H9 (cell line): Measurements from ENCODE around the gene NUP188. TPM values are rescaled to one million over a fixed set of nuclear protein-coding genes. Genes with fewer than 3 reads are reported as not detected.

ENCODE experiments used
- DNase-seq: peaks from one replicate; pipeline ENCODE4 v3.0.0-alpha.2; 2017
- H2AFZ ChIP-seq: one replicate; pipeline ENCODE4 v1.6.1; 2013; ENCODE audit warnings: mild to moderate bottlenecking, low read length, control low read depth, moderate library complexity
- H2AK5ac ChIP-seq: 2 replicates; pipeline ENCODE4 v1.6.1; 2013; ENCODE audit warnings: low read length, control low read depth, mixed read lengths; ENCODE audit not compliant: insufficient read length
- H2BK120ac ChIP-seq: one replicate; pipeline ENCODE4 v1.6.1; 2013; ENCODE audit warnings: low read depth, mild to moderate bottlenecking, low read length, control low read depth, inconsistent platforms; ENCODE audit not compliant: poor library complexity, severe bottlenecking
- H2BK12ac ChIP-seq: 2 replicates; pipeline ENCODE4 v1.6.1; 2013; ENCODE audit warnings: low read length, control low read depth, mixed read lengths, low read depth; ENCODE audit not compliant: insufficient read length
- H2BK15ac ChIP-seq: 2 replicates; pipeline ENCODE4 v1.6.1; 2013; ENCODE audit warnings: low read depth, low read length, control low read depth
- H2BK20ac ChIP-seq: one replicate; pipeline ENCODE4 v1.6.1; 2013; ENCODE audit warnings: low read depth, mild to moderate bottlenecking, low read length, control low read depth, inconsistent platforms; ENCODE audit not compliant: poor library complexity, severe bottlenecking
- H2BK5ac ChIP-seq: 2 replicates; pipeline ENCODE4 v1.6.1; 2013; ENCODE audit warnings: low read length, control low read depth, mixed read lengths; ENCODE audit not compliant: insufficient read length
- H3K14ac ChIP-seq: 2 replicates; pipeline ENCODE4 v1.6.1; 2013; ENCODE audit warnings: low read length, control low read depth; ENCODE audit not compliant: insufficient read depth
- H3K18ac ChIP-seq: 2 replicates; pipeline ENCODE4 v1.6.1; 2013; ENCODE audit warnings: low read depth, mild to moderate bottlenecking, mixed read lengths, low read length, control low read depth; ENCODE audit not compliant: insufficient read length
- H3K23ac ChIP-seq: 2 replicates; pipeline ENCODE4 v1.6.1; 2013; ENCODE audit warnings: low read length, control low read depth, mixed read lengths, low read depth; ENCODE audit not compliant: insufficient read length
- H3K23me2 ChIP-seq: 2 replicates; pipeline ENCODE4 v1.6.1; 2013; ENCODE audit warnings: low read depth, mild to moderate bottlenecking, mixed read lengths, low read length, control low read depth; ENCODE audit not compliant: insufficient read length, poor library complexity, severe bottlenecking
- H3K27ac ChIP-seq: 2 replicates; pipeline ENCODE4 v1.5.1; 2013; ENCODE audit warnings: low read length, control low read depth, mixed read lengths, low read depth; ENCODE audit not compliant: insufficient read length
- H3K27me3 ChIP-seq: 2 replicates; pipeline ENCODE4 v1.6.1; 2013; ENCODE audit warnings: low read length, control low read depth, inconsistent platforms; ENCODE audit not compliant: insufficient read depth
- H3K4ac ChIP-seq: 2 replicates; pipeline ENCODE4 v1.6.1; 2013; ENCODE audit warnings: low read depth, mild to moderate bottlenecking, control low read depth, inconsistent platforms, low read length, moderate library complexity
- H3K4me1 ChIP-seq: 2 replicates; pipeline ENCODE4 v1.6.1; 2013; ENCODE audit warnings: low read length, control low read depth, inconsistent platforms; ENCODE audit not compliant: insufficient read depth
- H3K4me2 ChIP-seq: 2 replicates; pipeline ENCODE4 v1.6.1; 2013; ENCODE audit warnings: low read length, control low read depth, mixed read lengths; ENCODE audit not compliant: insufficient read length, insufficient read depth
- H3K56ac ChIP-seq: 2 replicates; pipeline ENCODE4 v1.6.1; 2013; ENCODE audit warnings: low read depth, mild to moderate bottlenecking, mixed read lengths, low read length, control low read depth; ENCODE audit not compliant: insufficient read length
- H3K79me1 ChIP-seq: 2 replicates; pipeline ENCODE4 v1.6.1; 2013; ENCODE audit warnings: low read depth, mild to moderate bottlenecking, moderate library complexity, low read length, control low read depth, inconsistent platforms; ENCODE audit not compliant: insufficient read depth, poor library complexity, severe bottlenecking
- H3K79me2 ChIP-seq: 2 replicates; pipeline ENCODE4 v1.6.1; 2013; ENCODE audit warnings: low read length, control low read depth, inconsistent platforms; ENCODE audit not compliant: insufficient read depth
- H3K9ac ChIP-seq: 2 replicates; pipeline ENCODE4 v1.6.1; 2013; ENCODE audit warnings: low read length, control low read depth, mixed read lengths; ENCODE audit not compliant: insufficient read length; ENCODE audit errors: extremely low read depth
- H3K9me3 ChIP-seq: one replicate; pipeline ENCODE4 v1.6.1; 2013; ENCODE audit warnings: low read depth, low read length, inconsistent platforms; ENCODE audit not compliant: control insufficient read depth
- H3T11ph ChIP-seq: one replicate; pipeline ENCODE4 v1.6.1; 2013; ENCODE audit warnings: mild to moderate bottlenecking, low read length, control low read depth, inconsistent platforms
- H4K20me1 ChIP-seq: one replicate; pipeline ENCODE4 v1.6.1; 2013; ENCODE audit not compliant: control insufficient read depth, insufficient read length, insufficient read depth
- H4K5ac ChIP-seq: 2 replicates; pipeline ENCODE4 v1.6.1; 2013; ENCODE audit warnings: low read depth, mild to moderate bottlenecking, mixed read lengths, low read length, control low read depth; ENCODE audit not compliant: insufficient read length
- H4K8ac ChIP-seq: replicated peaks from 2 replicates; pipeline ENCODE4 v1.6.1; 2013; ENCODE audit warnings: low read length, control low read depth, mixed read lengths, low read depth; ENCODE audit not compliant: insufficient read length
- H4K91ac ChIP-seq: 2 replicates; pipeline ENCODE4 v1.6.1; 2013; ENCODE audit warnings: low read depth, mild to moderate bottlenecking, moderate library complexity, mixed read lengths, low read length, control low read depth; ENCODE audit not compliant: insufficient read length
- H3K27ac Mint-ChIP-seq, 3 experiments: 2 replicates in 2 of 3; 3 replicates in 1 of 3; pipeline ENCODE4 v1.8.0; 2020 to 2021; ENCODE audit warnings: mixed read lengths in 3 of 3, mild to moderate bottlenecking in 1 of 3, moderate library complexity in 1 of 3
- H3K27me3 Mint-ChIP-seq: 2 replicates; pipeline ENCODE4 v1.8.0; 2021; ENCODE audit warnings: low read depth, mild to moderate bottlenecking, moderate library complexity, mixed read lengths
- H3K36me3 Mint-ChIP-seq, 3 experiments: 2 replicates in 2 of 3; 3 replicates in 1 of 3; pipeline ENCODE4 v1.8.0; 2020 to 2021; ENCODE audit warnings: low read depth in 3 of 3, mixed read lengths in 3 of 3; ENCODE audit not compliant: insufficient read depth in 1 of 3
- H3K4me1 Mint-ChIP-seq, 2 experiments: 2 replicates each; pipeline ENCODE4 v1.8.0; 2020; ENCODE audit warnings: mixed read lengths in 2 of 2
- H3K4me3 Mint-ChIP-seq, 2 experiments: 2 replicates in 1 of 2; 3 replicates in 1 of 2; pipeline ENCODE4 v1.8.0; 2020 to 2021; ENCODE audit warnings: mild to moderate bottlenecking in 2 of 2, mixed read lengths in 2 of 2, moderate library complexity in 1 of 2
- H3K9me3 Mint-ChIP-seq, 2 experiments: 2 replicates in 1 of 2; 3 replicates in 1 of 2; pipeline ENCODE4 v1.8.0; 2020; ENCODE audit warnings: mild to moderate bottlenecking in 2 of 2, mixed read lengths in 2 of 2, moderate library complexity in 1 of 2
- CTCF ChIP-seq: fragments of 200-600 bp; sonication (generic); conservative IDR thresholded peaks from 3 replicates; pipeline ENCODE4 v1.8.0; 2021; ENCODE audit warnings: antibody characterized with exemption, mild to moderate bottlenecking
- WGBS: extraction: QIAGEN DNeasy Blood & Tissue Kit; methylation state at CpG from one replicate; pipeline ENCODE4 v1.1.7; 2013; ENCODE audit warnings: missing lambda C conversion rate, low lambda C conversion rate, mixed read lengths; ENCODE audit not compliant: insufficient read length; ENCODE audit errors: extremely low coverage; 5-methylcytosine and 5-hydroxymethylcytosine counted together
- total RNA-seq: library from RNA; stranded (reverse); gene quantifications from 2 replicates; pipeline ENCODE4 v1.2.1, GENCODE V29; 2021

The NUP188 gene
- total RNA-seq, 1 experiment from 2014 or later: 101 TPM

GRCh38 chr9:128908372-128908771 is 39.1 kb upstream of the NUP188 start:
- no peak overlapping the region for H2BK20ac ChIP-seq
- Mint-ChIP-seq H3K36me3 (peaks cover 39 to 61% (median 43%) of the 10 kb centered on the region in 3 experiments), H3K27ac (no peak overlapping the region), H3K27me3 (peaks cover 2% of the 10 kb centered on the region; the same call in 1 of the 2 replicates), H3K9me3 (no peaks in the 10 kb centered on the region), H3K4me3 (no peak overlapping the region), H3K4me1 (peaks cover 27% of the 10 kb centered on the region in 2 experiments)
- WGBS: no CpG with 5 or more reads among the region's 24 CpGs
- no peak overlapping the region for H3K4me2 ChIP-seq
- no peaks in the 10 kb centered on the region for H3K9me3 ChIP-seq
- H3K18ac ChIP-seq: no peak overlapping the region
- no peak overlapping the region for H2AK5ac ChIP-seq
- peaks cover 5% of the 10 kb centered on the region; the same call in 1 of the 2 replicates for H3K4me1 ChIP-seq
- H3K23ac ChIP-seq: no peak overlapping the region
- H3K23me2 ChIP-seq: no peaks in the 10 kb centered on the region
- peaks cover 4% of the 10 kb centered on the region for H3K79me1 ChIP-seq
- H2BK15ac ChIP-seq: no peak overlapping the region
- no peak overlapping the region for H2BK12ac ChIP-seq
- H3K27me3 ChIP-seq: no peaks in the 10 kb centered on the region
- no peak overlapping the region for H4K8ac ChIP-seq
- H3K79me2 ChIP-seq: peaks cover 7% of the 10 kb centered on the region; the same call in 1 of the 2 replicates
- no peak overlapping the region for H4K91ac ChIP-seq
- DNase-seq: no peak
- H3K9ac ChIP-seq: no peak overlapping the region
- TF ChIP-seq CTCF: no peak
- no peaks in the 10 kb centered on the region for H4K20me1 ChIP-seq
- no peak overlapping the region for H3T11ph ChIP-seq
- no peak overlapping the region for H4K5ac ChIP-seq
- H3K27ac ChIP-seq: no peak overlapping the region
- H2BK5ac ChIP-seq: no peak overlapping the region
- H3K4ac ChIP-seq: no peak overlapping the region
- no peak overlapping the region for H2BK120ac ChIP-seq
- no peak overlapping the region for H3K14ac ChIP-seq
- H3K56ac ChIP-seq: no peak overlapping the region
- H2AFZ ChIP-seq: no peak overlapping the region
